ENCODE measurements around the gene TSPAN32. TPM values are rescaled to one million over a fixed set of nuclear protein-coding genes. Genes with fewer than 3 reads are reported as not detected.

TSPAN32 gene
- polyA plus RNA-seq, 1 experiment = 0.42 TPM

- no peaks in the 10 kb centered on the region for H3K36me3 ChIP-seq (ENCODE audit: control insufficient read depth, insufficient read depth, low read length)
- H3K27me3 ChIP-seq (ENCODE audit: control insufficient read depth, insufficient read depth, low read length) = no peaks in the 10 kb centered on the region
- ChIA-PET CTCF (interaction anchor here (1.1 to 9.7 kb wide), 5 partner anchors 70 to 140 kb away, joined by 3 to 519 read pairs (median 14); partner anchors contain the start of genes CD81 and TSSC4), POLR2A (interaction anchor here (0.5 to 1.4 kb wide), 2 partner anchors 70 to 93 kb away, joined by 5 to 13 read pairs; partner anchors contain the start of genes CD81 and TSSC4)
- DNase-seq (ENCODE audit: low read depth) = no peak
- no peak overlapping the region for H3K4me3 ChIP-seq (ENCODE audit: low read depth, low read length)
- no peak for TF ChIP-seq CTCF (IDR thresholded peaks at IDR 0.05; ENCODE audit: insufficient read depth, low read depth, low read length)
Measured at GRCh38 chr11:2307501-2308331, 5.9 kb downstream of the TSPAN32 start.

- DNase-seq (ENCODE audit: low read depth) = no peak
- CTCF ChIA-PET = interaction anchor here (0.7 to 4.7 kb wide), 2 partner anchors 111 to 156 kb away, joined by 3 to 46 read pairs; no protein-coding TSS in a partner anchor
- no peaks in the 10 kb centered on the region for H3K27me3 ChIP-seq (ENCODE audit: control insufficient read depth, insufficient read depth, low read length)
- no peak overlapping the region for H3K4me3 ChIP-seq (ENCODE audit: low read depth, low read length)
- TF ChIP-seq CTCF (IDR thresholded peaks at IDR 0.05; ENCODE audit: insufficient read depth, low read depth, low read length) = no peak
- POLR2A ChIA-PET = no interaction called here
- no peaks in the 10 kb centered on the region for H3K36me3 ChIP-seq (ENCODE audit: control insufficient read depth, insufficient read depth, low read length)
Measured at GRCh38 chr11:2308713-2309112, 6.9 kb downstream of the TSPAN32 start.

- ChIA-PET CTCF (interaction anchor here (0.7 to 4.7 kb wide), 2 partner anchors 111 to 157 kb away, joined by 3 to 46 read pairs; no protein-coding TSS in a partner anchor), POLR2A (no interaction called here)
- Histone ChIP-seq H3K4me3 (ENCODE audit: low read depth, low read length) (no peak overlapping the region), H3K36me3 (ENCODE audit: control insufficient read depth, insufficient read depth, low read length) (no peaks in the 10 kb centered on the region), H3K27me3 (ENCODE audit: control insufficient read depth, insufficient read depth, low read length) (no peaks in the 10 kb centered on the region)
- DNase-seq (ENCODE audit: low read depth) = no peak
- no peak for TF ChIP-seq CTCF (IDR thresholded peaks at IDR 0.05; ENCODE audit: insufficient read depth, low read depth, low read length)
Measured at GRCh38 chr11:2309251-2310072, 7.6 kb downstream of the TSPAN32 start.

GRCh38 chr11:2310073-2310785 is 8.4 kb downstream of the TSPAN32 start:
- no peak overlapping the region for H3K4me3 ChIP-seq (ENCODE audit: low read depth, low read length)
- CTCF ChIA-PET = interaction anchor here (0.7 to 4.7 kb wide), 4 partner anchors 73 to 158 kb away, joined by 3 to 46 read pairs (median 4); partner anchors contain the start of gene TSSC4
- POLR2A ChIA-PET = no interaction called here
- no peaks in the 10 kb centered on the region for H3K27me3 ChIP-seq (ENCODE audit: control insufficient read depth, insufficient read depth, low read length)
- no peak for TF ChIP-seq CTCF (IDR thresholded peaks at IDR 0.05; ENCODE audit: insufficient read depth, low read depth, low read length)
- H3K36me3 ChIP-seq (ENCODE audit: control insufficient read depth, insufficient read depth, low read length) = no peaks in the 10 kb centered on the region
- no peak for DNase-seq (ENCODE audit: low read depth)

Measured in BJ (cell line).